Caki2 (cell line): Measurements from ENCODE around the gene HOPX. TPM values are rescaled to one million over a fixed set of nuclear protein-coding genes. Genes with fewer than 3 reads are reported as not detected.

ENCODE experiments used
- DNase-seq: peaks from one replicate; pipeline ENCODE4 v3.0.0-alpha.2; 2015; ENCODE audit warnings: low read depth
- in situ Hi-C: cut with HindIII; loops from 2 replicates; pipeline ENCODE4 v1.10.0; 2016; ENCODE audit warnings: low sequenced_read_pairs, low pct_unique_long_range_greater_than_20kb, mixed read lengths
- total RNA-seq: library from RNA; depleted of rRNA; stranded (reverse); fragments of >200 nt; shearing (Covaris generic); gene quantifications from 2 replicates; pipeline ENCODE4 v1.2.3, GENCODE V29; 2014; ENCODE audit warnings: low replicate concordance

Gene HOPX
- total RNA-seq, 1 experiment from 2014 or later: not detected

DNA sequence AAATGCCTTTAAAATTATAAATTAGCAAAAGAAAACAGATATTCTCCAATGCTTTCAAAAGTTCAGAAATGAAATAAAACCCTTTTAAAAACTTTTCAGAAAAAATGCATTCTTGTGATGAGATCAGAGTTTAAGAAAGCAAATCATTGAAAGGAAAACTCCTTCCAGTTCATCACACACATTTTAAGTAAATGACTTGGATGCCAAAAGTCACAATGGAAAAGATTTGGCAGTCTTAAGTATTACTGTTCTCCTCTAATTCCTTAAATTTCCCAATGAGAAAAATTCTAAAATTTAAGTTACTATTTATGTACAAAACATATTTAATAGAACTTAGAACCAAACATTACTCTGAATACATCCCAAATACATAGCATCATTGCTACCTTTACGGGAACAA is 21.1 kb downstream of the HOPX start:
- in situ Hi-C loops: no loop called here
- DNase-seq: no peak

GRCh38 chr4:56658528-56658927 is 22.6 kb downstream of the HOPX start:
- no peak for DNase-seq
- in situ Hi-C loops: no loop called here

DNA sequence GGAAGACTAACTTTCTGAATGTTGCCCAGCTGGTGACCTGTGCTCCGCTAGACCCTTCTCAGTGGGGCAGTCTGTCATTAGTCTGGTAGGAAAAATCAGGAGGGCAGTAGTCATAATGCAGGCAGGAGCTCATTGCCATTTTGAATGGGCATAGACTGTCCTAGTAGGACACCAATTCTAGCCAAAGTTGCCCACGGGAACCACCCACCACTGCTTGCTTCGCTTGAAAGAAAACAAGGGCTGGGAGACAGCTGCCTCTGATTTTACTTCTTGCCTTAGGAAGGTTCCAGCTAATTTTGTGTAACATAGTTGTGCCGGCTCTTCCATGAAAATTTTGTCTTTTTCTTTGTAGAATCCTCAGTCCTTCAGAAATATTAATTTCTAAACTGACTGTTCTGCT is 23.3 kb downstream of the HOPX start:
- DNase-seq: no peak
- in situ Hi-C loops: no loop called here

GRCh38 chr4:56657128-56657527 is 24.0 kb downstream of the HOPX start:
- in situ Hi-C loops: no loop called here
- no peak for DNase-seq

GRCh38 chr4:56656346-56656643 is 24.8 kb downstream of the HOPX start:
- DNase-seq: no peak
- in situ Hi-C loops: no loop called here

DNA sequence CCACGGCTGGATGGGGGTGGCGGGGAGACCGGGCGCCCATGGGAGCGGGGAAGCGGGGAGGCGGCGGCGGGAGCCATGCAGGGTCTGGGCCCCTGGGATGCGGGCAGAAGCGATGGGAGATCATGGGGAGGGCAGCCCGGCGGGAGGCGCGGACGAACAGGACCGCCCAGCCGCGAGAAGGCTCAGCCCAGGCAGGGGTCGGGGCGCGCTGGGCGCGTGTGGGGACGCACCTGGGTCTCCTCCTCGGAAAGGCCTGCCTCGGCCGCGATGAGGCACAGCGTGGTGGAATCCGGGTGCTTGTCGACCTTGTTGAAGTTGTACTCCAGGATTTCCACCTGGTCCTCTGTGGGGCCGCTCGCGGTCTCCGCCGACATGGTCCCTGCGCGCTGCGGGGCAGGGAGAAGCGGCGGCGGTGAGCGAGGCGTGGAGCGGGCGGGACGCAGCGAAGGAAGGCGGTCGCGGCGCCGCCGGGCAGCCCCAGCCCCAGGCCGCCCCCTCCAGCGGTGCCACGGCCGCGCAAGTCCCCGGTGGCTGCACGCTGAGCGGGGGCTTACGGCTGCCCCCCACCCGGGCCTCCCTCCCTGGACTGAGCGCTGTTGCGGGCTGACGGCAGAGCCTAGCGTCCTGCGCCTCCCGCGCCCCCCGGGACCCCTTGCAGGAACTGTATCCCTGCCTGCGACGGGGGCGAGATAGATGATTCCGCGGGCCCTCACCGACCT is 25.3 kb downstream of the HOPX start:
- DNase-seq: no peak
- in situ Hi-C loops: no loop called here

- peak; percentile 10 for DNase-seq
- in situ Hi-C loops: no loop called here
Measured at GRCh38 chr4:56655209-56655626, 25.9 kb downstream of the HOPX start.

GRCh38 chr4:56654238-56654632 is 26.9 kb downstream of the HOPX start:
- peak; percentile 9 for DNase-seq
- in situ Hi-C loops: no loop called here

DNA sequence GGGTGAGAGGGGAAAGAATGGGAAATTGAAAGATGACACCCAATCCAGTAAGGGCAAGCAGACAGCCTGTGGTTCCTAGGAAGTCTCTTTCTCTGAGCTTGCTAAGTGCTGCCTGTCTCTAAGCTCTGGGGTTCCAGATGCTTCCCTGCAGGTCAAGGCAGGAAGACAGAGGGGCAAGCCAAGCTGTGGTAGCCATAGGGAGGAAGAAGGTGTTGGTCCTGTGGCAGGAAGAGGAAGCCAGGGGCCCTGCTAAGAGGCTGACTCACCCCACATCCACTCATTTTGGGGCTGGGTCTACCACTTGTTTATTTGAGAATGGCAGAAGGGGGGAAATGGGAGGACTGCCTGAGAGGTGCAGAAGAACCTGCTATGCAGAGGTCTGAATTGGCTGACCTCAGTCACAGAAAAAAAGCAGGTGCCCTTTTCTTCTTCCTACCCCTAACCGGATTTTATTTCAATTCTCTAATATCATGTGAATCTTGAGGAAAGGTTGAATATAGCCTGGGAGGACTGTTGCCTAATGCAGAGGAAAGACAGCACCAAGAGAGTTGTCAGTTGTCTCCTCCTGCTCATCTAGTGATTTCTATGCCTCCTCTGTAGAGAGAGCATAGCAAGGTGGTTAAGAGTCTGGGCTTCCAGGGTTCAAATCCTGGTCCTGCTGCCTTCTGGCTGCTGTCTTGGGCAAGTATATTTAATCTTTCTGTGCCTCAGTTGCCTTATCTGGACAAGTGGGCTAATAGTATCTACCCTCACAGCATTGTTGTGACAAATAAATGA is 27.4 kb downstream of the HOPX start:
- in situ Hi-C loops: no loop called here
- DNase-seq: no peak

DNA sequence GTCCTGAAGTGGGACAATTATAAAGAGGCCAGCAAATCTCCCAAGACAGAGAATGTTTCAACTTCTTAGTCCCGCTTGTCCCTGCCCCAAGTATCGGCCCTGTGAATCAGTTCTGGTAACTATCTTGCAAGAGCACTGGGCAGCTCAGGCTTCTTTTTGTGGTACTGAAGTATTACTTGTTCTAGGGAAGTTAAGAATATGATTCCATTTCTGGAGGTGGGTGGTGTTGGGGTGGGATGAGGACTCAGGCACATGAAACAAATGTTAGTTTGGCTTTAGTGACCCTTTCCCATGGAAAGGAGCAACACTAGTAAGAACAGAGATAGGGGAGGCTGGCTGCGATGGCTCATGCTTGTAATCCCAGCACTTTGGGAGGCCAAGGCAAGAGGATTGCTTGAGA is 28.9 kb downstream of the HOPX start:
- in situ Hi-C loops: no loop called here
- DNase-seq: no peak

DNA sequence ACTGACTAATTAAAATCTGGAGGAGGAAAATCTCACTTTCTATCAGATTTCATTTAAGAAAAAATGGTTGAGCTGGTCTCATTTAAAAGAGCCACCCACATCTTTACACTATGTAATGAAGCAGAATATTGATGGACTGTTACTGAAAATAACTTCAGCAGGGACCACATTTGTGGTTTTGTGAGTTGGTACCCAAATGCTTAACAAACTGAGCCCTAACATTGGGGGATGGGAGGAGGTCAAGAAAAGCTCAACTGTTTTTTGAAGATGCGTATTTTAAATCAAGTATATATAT is 30.1 kb downstream of the HOPX start:
- DNase-seq: no peak
- in situ Hi-C loops: no loop called here

- DNase-seq: no peak
- in situ Hi-C loops: no loop called here
Measured at GRCh38 chr4:56650262-56651055, 30.6 kb downstream of the HOPX start.

DNA sequence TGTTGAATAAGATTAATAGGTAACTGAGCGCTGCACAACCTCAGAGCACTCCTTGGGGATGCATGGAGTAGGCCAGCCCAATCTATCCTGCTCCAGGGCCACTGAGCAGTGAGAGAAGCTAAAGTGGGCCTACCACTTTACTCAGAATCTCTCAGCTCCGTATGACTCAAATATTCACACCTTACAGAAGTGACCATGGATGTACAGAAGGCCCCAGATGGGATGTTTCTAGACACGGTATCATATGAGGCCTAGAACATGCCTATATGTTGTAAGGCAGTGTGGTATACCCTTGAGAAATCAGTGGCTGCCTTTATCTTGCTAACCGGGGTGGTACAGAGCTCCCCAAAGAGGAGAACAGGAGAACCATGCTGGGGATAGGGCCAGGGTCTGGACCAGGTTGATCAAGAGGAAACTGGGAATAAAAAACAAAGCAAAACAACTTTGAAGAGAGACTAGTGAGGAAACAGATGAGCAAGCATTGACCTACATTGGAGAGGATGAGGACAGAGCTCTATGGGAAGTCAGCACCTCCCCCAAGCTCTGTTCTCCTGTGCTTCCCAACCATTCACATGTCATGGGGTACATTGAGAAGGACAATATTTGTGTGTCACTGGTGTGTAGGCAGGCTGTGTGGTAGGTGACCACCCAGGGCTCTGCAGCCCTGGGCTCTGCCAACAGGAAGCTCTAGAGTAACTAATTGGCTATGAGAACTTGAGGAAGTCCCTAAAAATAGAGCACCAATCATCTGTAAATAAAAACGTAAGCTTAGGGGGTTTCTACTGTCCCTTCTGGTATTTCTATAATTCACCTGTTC is 31.4 kb downstream of the HOPX start:
- in situ Hi-C loops: no loop called here
- DNase-seq: no peak

DNA sequence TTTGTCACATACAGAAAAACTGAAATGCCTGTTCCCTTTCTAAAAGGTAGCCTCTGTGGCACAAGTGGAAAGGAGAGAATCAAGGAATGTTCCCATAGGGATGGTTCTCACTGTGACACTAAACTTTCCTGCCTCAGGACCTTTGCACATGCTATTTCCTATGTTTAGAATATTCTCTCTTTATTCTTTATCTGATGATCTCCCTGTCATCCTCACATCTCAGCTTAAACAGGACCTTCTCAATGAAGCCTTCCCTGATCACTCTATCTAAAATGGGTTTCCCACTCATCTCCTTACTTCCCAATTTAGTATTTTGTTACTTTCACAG is 32.3 kb downstream of the HOPX start:
- no peak for DNase-seq
- in situ Hi-C loops: no loop called here

DNA sequence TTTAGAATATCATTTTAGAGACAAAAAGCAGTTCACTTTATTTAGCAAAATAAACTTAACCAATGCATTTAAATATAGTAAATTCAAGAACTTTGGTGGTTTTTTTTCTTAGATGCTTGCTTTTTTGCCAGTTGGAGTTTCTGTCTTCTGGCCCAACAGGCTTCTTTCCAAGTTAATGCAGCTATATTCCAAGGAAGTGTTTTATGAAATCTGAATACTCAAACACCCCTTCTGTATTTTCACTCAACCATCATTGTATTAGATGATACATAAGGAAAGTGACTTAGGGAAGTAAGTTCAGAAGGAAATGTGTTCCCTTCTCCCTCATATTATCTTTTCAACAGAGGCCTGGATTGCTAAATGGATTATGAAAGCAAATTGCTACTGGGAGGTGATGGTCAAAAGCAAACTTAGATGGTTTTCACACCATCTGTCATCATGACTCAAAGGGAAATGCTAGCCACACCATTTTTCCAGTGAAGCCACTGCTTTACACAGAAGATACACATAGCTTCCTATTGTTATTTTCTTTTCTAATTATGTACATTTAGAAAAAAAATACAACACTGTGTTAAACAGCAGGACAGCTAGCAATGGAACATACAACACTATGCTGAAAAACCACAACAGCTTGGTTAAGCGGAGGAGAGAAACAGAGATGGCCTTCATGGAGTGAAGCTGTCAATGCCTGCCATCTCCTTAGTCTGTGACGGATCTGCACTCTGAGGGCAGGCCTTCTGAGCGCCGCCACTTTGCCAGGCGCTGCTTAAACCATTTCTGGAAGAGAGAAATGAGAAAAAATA is 32.9 kb downstream of the HOPX start:
- no peak for DNase-seq
- in situ Hi-C loops: no loop called here

DNA sequence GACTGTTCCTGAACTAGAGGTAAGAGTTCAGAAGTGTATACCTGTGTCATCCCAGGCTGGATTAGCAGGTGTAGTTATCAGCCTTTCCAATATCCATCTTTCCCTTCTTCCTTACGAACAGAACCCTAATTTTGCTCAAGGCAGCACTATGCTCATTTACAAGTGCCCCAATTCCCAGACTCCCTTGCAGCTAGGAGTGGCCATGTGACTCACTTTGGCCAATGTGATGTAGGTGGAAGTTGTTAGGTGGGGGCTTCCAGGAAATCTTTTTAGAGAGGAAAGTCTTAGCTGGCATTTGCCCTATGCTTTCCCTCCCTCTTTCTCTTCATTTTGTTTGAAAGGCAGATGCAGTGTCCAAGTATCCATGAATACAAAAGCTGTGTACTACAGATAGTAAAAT is 34.8 kb downstream of the HOPX start:
- in situ Hi-C loops: no loop called here
- DNase-seq: no peak

DNA sequence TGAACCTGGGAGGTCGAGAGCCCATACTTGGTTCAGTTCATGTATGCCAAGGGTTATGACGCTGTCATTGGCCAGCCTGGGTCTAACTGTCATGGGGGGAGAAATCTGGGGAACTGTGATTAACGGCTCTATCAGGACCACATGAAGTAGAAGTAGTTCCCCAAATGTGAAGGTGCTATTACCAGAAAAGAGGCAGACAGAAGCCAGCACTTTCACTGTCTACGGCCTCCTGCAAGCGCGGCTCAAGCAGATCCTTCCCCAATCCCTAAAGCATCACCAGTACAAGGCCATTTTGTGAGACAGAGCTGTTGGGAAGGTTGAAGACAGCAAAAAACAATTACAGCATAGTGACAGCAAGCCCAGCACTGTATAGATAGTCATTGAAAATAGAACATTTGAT is 37.5 kb downstream of the HOPX start:
- DNase-seq: no peak
- in situ Hi-C loops: no loop called here

- in situ Hi-C loops: no loop called here
- peak; percentile 86 for DNase-seq
Measured at GRCh38 chr4:56641494-56642051, 39.5 kb downstream of the HOPX start.
